Fibroblast of gingiva (primary cell): ENCODE data around the gene FSCN2.

ENCODE experiments used
- DNase-seq: peaks from one replicate; pipeline ENCODE4 v3.0.0-alpha.2; 2011; ENCODE audit warnings: low read depth

Gene FSCN2

GRCh38 chr17:81527591-81528383 is at the start of gene FSCN2:
Gene FSCN2 (plus strand): TSS chr17:81528377. CDS start chr17:81528532, 155 bp downstream.
- no peak for DNase-seq

- no peak for DNase-seq
These were observed 48.8 kb upstream of the FSCN2 start for GRCh38 chr17:81479175-81480071.

DNA sequence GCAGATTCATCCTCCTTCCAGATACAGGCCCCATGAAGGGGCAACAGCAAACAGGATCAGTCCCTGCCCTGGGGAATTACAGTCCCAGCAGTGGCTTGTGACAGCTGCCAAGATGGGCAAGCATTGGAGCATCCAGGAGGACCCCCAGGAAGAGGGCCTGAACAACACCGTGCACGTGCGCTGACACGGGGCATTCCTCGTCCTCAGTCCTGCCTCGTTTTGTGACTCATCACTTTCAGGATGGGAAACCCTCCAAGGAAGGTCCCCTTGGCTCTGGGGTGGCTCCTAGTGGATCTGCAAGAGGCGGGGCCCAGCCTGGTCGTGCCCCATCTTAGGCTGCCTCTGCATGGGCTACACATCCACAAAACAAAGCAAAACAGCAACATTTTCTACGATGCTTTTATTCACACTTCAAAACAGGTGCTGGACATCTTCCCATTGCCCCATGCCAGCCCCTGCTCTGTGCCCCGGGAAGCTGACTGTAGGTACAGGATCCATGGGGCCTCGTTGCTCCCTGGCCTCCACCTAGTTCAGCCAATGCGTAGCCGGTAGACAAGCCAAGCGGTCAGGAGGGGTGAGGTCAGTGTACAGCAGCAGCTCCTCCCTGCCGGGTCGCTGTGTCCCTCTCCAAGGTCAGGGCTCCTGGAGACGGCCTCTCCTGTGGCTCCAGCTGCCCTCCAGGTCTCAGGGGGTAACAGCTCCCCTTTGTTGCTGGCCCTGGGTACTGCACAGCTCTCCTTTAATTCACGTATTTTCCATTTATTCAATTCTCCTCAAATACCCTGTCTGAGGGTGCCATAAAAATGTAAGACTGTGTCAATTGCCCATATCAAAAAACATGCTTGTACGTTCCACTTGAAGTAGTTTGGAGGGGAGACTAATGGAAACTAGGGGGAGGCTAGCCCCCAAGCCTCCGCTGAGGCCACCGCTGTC is 47.8 kb upstream of the FSCN2 start:
- DNase-seq: peak; percentile 67

GRCh38 chr17:81481073-81481799 is 46.9 kb upstream of the FSCN2 start:
- DNase-seq: peak; percentile 65

- DNase-seq: no peak
These were observed 46.2 kb upstream of the FSCN2 start for GRCh38 chr17:81481815-81482505.

GRCh38 chr17:81482673-81483072 is 45.5 kb upstream of the FSCN2 start:
- DNase-seq: no peak

DNA sequence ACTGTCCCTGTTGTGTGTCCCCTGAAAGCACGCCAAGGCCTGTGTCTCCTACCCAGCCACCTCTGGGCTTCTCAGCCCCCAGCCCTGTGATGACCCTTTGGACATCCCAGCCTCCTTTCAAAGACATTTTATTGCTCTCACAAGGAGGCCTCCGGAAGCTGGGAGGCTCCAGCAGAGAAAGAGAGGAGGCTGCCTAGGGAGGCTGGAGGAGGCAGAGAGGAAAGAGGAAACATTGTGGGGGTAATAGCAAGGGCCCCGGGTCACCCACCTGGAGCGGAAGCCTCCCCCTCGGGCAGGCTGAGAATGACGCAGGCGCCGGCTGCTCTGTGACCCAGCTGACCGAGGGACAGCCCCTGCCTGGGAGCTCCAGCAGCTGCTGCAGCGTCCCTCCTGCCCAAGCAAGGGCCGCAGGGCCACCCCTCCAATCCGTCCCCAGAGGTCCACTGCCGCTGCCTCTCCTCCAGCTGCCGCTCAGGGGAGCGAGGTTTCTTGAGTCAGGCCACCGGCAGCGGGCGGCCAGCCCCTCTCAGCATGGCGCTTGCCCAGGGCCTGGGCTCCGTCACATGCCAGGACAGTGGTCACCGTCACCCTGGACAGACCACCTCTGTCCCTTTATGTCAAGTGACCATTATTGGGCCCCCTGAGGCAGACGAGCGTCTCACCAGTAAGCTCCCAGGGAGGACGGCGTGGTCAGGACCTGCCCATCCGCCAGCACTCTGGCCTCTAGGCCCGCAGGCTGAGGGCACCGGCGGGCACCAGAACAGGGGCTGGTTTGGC is 44.9 kb upstream of the FSCN2 start:
- DNase-seq: no peak

DNA sequence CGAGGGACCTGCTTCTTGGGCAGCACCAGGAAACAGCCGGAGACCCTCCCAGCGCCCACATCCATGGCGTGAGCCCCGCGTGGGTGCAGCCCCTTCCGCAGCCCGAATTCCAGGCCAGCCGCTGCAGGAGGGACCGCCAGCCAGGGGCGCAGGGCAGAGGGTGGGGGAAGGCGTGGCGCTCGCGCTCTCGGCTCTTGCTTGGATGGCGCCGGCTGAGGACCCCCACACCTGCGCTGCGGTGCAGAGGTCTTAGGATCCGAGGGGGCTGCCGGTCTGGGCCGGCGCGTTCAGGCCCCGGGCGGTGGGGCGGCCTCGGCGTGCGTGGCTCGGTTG is 44.3 kb upstream of the FSCN2 start:
- DNase-seq: no peak

GRCh38 chr17:81484195-81484979 is 43.8 kb upstream of the FSCN2 start:
- DNase-seq: peak; percentile 69

- no peak for DNase-seq
These were observed 41.9 kb upstream of the FSCN2 start for GRCh38 chr17:81486199-81486810.

GRCh38 chr17:81487089-81487486 is 41.1 kb upstream of the FSCN2 start:
- no peak for DNase-seq

DNA sequence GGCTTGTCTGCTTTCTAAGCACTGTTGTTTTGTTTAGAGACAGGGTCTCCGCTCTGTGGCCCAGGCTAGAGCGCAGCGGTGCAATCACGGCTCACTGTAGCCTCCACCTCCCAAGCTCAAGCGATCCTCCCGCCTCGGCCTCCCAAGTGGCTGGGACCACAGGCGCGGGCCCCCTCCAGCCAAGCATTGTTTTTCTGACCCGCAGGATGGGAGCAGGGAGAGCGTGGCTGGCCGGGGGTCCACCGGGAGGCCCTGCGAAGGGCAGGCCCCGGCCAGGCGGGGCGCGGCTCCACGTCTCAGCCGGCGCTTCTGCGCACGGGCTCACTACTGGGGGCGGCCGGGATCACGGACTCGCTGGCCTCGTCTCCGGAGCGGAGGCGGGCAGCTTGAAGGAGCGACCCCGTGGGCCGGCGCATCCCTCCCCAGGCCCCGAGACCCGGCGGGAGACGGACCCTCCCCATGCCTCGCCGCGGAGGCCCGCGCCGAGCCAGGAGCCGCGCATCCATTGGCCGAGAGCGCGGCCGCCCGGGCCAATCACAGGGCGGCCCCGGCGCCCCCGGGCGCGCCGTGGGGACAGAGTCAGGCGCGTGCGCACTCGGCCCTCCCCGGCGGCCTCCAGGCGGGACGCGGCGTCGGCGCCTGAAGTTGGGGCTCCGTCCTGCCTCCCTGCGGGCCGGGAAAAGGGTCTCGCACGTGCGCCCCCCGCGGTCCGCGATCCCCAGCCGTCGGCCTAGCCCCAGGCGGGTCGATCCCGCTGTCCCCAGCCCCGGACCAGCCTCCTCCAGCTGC is 40.5 kb upstream of the FSCN2 start:
- DNase-seq: peak; percentile 57

DNA sequence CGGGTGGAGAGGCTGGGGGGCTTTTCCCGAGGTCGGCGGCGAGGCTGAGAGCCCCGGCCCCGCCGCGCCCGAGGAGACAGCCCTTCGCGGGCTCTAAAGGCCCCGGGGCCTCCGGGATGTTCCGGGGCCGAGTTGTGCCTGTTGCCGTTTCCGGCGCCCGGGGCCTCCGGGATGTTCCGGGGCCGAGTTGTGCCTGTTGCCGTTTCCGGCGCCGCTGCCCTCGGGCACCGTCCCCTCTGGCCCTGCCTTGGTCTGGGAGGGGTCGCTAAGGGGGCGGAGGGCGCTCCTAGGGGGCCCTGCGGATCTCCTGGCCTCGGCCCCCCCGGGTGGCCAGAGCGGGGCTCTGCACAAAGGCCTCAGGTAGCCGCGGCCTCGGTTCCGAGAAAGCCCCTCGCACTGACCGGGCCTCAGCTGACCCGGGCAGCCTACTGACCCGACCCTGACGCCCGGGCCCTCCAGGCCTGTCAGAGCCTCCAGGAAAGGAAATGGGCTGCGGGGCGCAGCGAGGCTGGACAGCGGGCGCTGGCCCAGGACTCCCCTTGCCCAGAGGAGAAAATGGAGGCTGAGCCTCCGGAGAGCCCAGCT is 39.8 kb upstream of the FSCN2 start:
- DNase-seq: no peak

DNA sequence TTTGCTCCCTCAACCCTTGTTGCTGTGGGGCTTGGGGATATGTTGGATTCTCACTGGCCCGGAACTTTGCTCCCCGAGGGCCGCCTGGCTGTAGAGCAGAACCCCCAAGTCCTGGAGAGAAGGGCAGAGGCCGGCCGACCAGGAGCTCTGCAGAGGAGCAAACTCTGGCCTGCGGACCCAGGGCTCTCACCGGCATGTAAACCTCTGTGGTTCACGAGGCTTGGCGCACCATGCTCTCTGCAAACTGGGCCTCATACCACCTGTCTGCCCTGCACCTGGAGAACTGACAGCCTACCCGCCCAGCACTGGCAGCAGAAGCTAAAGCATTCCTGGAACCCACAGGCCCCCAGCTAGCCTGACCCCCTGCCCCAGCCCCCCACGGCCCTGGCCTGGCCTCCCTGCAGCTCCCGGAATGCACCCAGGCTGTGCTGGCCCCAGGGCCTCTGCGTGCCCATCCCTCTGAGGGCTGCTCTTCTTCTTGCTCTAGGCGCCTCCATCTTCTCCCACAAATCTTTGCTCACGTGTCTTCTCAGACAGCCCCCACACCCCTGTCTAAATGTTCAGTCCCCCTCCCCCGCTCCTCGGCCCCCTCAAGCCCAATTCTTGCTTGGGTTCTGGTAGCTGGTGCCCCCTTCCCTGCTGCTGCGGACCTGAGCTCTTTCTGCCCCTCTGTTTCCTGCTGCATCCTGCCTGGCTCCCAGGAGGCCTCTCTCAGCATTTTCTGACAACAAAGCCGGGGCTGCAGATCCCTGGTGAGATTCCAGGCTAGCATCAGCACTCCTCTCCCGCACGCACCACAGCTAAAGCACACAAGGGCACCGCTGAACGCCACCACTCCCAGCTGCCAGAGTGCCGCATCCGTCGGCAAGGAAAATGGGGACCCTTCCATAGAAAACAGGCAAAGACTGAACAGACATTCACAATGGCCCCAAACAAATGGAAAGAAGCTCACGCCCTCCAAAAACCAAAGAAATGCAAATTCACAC is 38.9 kb upstream of the FSCN2 start:
- DNase-seq: no peak

- DNase-seq: no peak
These were observed 37.9 kb upstream of the FSCN2 start for GRCh38 chr17:81489998-81490992.
